ENCODE results near the gene ATP2B2. TPM values are rescaled to one million over a fixed set of nuclear protein-coding genes. Genes with fewer than 3 reads are reported as not detected.

The ATP2B2 gene
- polyA plus RNA-seq, 2 of the 4 experiments (the other 2 are of a cell fraction) = 0.03 to 0.04 TPM

- H3K4me3 ChIP-seq = no peak overlapping the region
- ChIA-PET CTCF (interaction anchor here (0.9 to 10.4 kb wide), 14 partner anchors 8 to 813 kb away, joined by 3 to 121 read pairs (median 16); no protein-coding TSS in a partner anchor), POLR2A (no interaction called here)
- H3K4me1 ChIP-seq = no peaks in the 10 kb centered on the region
- TF ChIP-seq CEBPB (IDR thresholded peaks at IDR 0.05) = no peak
- TF ChIP-seq JUN (IDR thresholded peaks at IDR 0.05) = no peak
- no peak for TF ChIP-seq ZFP36 (IDR thresholded peaks at IDR 0.05; ENCODE audit: borderline replicate concordance, partially characterized antibody)
- TF ChIP-seq FOSL2 (IDR thresholded peaks at IDR 0.05) = no peak
- TF ChIP-seq FOSL2 (CRISPR knock-in tag; IDR thresholded peaks at IDR 0.05) = no peak
- TF ChIP-seq KDM5A (IDR thresholded peaks at IDR 0.05) = no peak
- no peak for TF ChIP-seq JUNB (IDR thresholded peaks at IDR 0.05)
- TF ChIP-seq E2F6 (IDR thresholded peaks at IDR 0.05; ENCODE audit: borderline replicate concordance, low read depth) = no peak
- TF ChIP-seq POLR2AphosphoS2 (conservative IDR thresholded peaks at IDR 0.05; ENCODE audit: low read length) = no peak
- no peak for TF ChIP-seq SREBF2 (IDR thresholded peaks at IDR 0.05)
- TF ChIP-seq NPAS2 (CRISPR knock-in tag; IDR thresholded peaks at IDR 0.05; ENCODE audit: borderline replicate concordance) = no peak
- no peak for TF ChIP-seq REST (IDR thresholded peaks at IDR 0.05)
- TF ChIP-seq FOXS1 (CRISPR knock-in tag; IDR thresholded peaks at IDR 0.05) = no peak
- no peak for TF ChIP-seq EHF (CRISPR knock-in tag; IDR thresholded peaks at IDR 0.05)
- no peak for TF ChIP-seq HOXA7 (CRISPR knock-in tag; IDR thresholded peaks at IDR 0.05)
- no peak for TF ChIP-seq HEYL (CRISPR knock-in tag; IDR thresholded peaks at IDR 0.05)
- TF ChIP-seq HES2 (IDR thresholded peaks at IDR 0.05) = no peak
- WGBS (ENCODE audit: missing lambda C conversion rate) = 62% methylated on average over 12 of the region's 14 CpGs
- ATAC-seq = no peak
- H3K4me2 ChIP-seq = no peak overlapping the region
- no peaks in the 10 kb centered on the region for H3K9me3 ChIP-seq
- no peak overlapping the region for H3K27ac ChIP-seq
- FAIRE-seq = no peak
- DNase-seq (ENCODE audit: low read depth in 1 of 2, low spot score in 1 of 2) = no peak
These were observed 162.6 kb downstream of the ATP2B2 start for GRCh38 chr3:10342781-10343180.

GRCh38 chr3:10341901-10342398 is 163.4 kb downstream of the ATP2B2 start:
- TF ChIP-seq RARB (CRISPR knock-in tag; IDR thresholded peaks at IDR 0.05) = no peak
- Histone ChIP-seq H3K4me1 (no peaks in the 10 kb centered on the region), H3K9me3 (no peaks in the 10 kb centered on the region), H3K4me2 (no peak overlapping the region), H3K27ac (no peak overlapping the region), H3K4me3 (no peak overlapping the region)
- WGBS (ENCODE audit: missing lambda C conversion rate) = 45% methylated on average over 7 of the region's 7 CpGs
- POLR2A ChIA-PET = no interaction called here
- no peak for DNase-seq (ENCODE audit: low read depth in 1 of 2, low spot score in 1 of 2)
- CTCF ChIA-PET = interaction anchor here (1.0 to 10.4 kb wide), 6 partner anchors 7 to 814 kb away, joined by 3 to 121 read pairs (median 4); no protein-coding TSS in a partner anchor
- no peak for FAIRE-seq
- no peak for ATAC-seq

GRCh38 chr3:10340476-10340875 is 164.9 kb downstream of the ATP2B2 start:
- Histone ChIP-seq H3K27ac (no peak overlapping the region), H3K4me2 (no peak overlapping the region), H3K4me1 (no peaks in the 10 kb centered on the region), H3K9me3 (no peaks in the 10 kb centered on the region), H3K4me3 (no peak overlapping the region)
- no peak for FAIRE-seq
- WGBS (ENCODE audit: missing lambda C conversion rate) = 77% methylated on average over 18 of the region's 18 CpGs
- ChIA-PET CTCF (interaction anchor here (0.9 to 10.4 kb wide), 4 partner anchors 11 to 400 kb away, joined by 3 to 121 read pairs (median 4); no protein-coding TSS in a partner anchor), POLR2A (no interaction called here)
- TF ChIP-seq HEYL (CRISPR knock-in tag; IDR thresholded peaks at IDR 0.05) = no peak
- no peak for TF ChIP-seq KDM1A (IDR thresholded peaks at IDR 0.05; ENCODE audit: low read depth)
- no peak for TF ChIP-seq ESRRA (IDR thresholded peaks at IDR 0.05; ENCODE audit: borderline replicate concordance, low read length)
- TF ChIP-seq NR3C1 (IDR thresholded peaks at IDR 0.05) = no peak
- no peak for TF ChIP-seq MYC (IDR thresholded peaks at IDR 0.05; ENCODE audit: borderline replicate concordance, low read length)
- TF ChIP-seq MAFK (IDR thresholded peaks at IDR 0.05; ENCODE audit: partially characterized antibody) = no peak
- no peak for TF ChIP-seq CHD2 (IDR thresholded peaks at IDR 0.05; ENCODE audit: low read length, partially characterized antibody)
- no peak for TF ChIP-seq ZSCAN20 (CRISPR knock-in tag; IDR thresholded peaks at IDR 0.05)
- no peak for TF ChIP-seq TFCP2L1 (CRISPR knock-in tag; IDR thresholded peaks at IDR 0.05)
- TF ChIP-seq FOSL2 (IDR thresholded peaks at IDR 0.05) = no peak
- no peak for TF ChIP-seq FOSL2 (CRISPR knock-in tag; IDR thresholded peaks at IDR 0.05)
- TF ChIP-seq ELK1 (IDR thresholded peaks at IDR 0.05; ENCODE audit: low read depth, low read length) = no peak
- no peak for TF ChIP-seq ZC3H11A (IDR thresholded peaks at IDR 0.05)
- TF ChIP-seq BCL3 (IDR thresholded peaks at IDR 0.05) = no peak
- no peak for DNase-seq (ENCODE audit: low read depth in 1 of 2, low spot score in 1 of 2)
- no peak for ATAC-seq
